Measurements from ENCODE around the gene EFTUD2.

EFTUD2 gene

DNA sequence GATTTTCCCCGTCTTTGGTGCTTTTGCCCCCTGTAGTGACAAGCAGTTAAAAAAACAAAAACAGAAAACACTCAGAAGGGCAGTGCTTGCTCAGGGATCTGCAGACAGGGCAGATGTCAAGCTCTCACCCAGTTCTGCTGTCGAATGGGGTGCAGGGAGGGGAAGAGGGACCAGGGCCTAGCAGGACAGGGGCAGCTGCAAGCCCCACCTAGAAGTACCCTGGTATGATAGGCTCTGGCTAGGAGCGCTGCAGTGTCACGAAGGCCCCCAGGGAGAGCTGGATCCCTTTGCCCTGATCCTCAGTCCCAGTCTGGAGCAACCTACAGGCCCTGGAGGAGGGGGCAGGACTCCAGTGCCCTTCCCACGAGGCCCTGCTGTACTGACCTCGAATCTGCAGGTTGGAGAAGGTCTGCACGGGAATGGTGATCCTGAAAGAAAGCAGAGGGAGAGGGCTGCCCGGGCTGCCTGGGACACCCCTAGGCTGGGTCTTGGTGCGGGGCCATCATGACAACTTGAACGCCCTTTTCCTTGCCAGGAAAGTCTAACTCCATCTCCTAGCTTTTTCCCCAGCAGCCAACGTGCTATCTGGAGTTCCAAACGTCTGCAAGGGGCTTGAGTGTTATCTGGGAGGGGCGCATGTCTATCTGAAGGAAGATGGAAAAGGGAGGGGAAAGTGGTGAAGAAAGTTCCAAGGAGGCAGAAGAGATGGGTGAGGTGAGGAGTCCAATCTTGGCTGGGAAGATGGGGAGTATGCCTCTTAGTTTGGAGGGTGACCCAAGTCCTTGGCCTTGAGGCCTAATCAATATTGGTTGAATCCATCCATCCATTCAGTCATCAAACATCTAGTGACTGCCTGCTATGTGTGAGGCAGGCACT lies 11.2 kb upstream of the EFTUD2 start:
- DNase-seq (ENCODE audit: low spot score): no peak

DNA sequence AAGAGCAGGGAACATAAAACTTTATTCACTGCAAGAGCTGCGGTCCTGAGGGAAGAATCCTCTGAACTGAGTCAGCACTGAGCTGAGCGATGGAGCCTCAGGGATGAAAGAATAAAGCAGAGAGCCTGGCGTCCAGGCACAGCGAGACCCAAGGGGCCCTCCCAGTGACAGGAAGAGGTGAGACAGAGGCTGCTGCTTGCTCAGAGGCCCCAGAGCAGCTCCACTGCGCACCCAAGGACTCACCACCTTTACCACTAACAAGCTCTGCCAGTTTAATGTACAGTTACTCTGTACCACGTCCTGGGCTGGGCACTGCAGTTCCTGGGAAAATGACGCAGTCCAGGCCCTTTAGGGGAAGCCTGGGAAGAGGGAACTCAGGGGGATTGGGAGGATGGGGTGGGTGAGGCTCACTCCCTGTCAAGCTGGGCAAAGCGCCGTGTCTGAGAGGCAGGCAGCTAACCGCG lies 10.5 kb upstream of the EFTUD2 start:
- no peak for DNase-seq (ENCODE audit: low spot score)

DNA sequence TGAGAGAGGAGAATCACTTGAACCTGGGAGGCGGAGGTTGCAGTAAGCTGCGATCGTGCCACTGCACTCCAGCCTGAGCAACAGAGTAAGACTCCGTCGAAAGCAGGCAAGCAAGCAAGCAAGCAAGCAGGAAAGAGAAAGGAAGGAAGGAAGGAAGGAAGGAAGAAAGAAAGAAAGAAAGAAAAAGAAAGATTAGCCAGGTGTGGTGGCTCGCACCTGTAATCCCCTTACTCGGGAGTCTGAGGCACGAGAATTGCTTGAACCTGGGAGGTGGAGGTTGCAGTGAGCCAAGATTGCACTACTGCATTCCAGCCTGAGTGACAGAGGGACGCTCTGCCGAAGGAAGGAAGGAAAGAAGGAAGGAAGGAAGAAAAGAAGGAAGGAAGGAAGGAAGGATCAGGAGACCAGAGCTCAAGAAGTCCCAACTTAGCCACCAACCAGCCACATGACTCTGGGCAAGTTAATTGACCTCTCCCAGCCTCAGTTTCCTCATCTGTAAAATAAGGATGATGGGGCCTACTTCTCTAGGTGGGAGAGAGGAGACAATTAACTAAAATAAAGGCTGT lies 9.6 kb upstream of the EFTUD2 start:
- no peak for DNase-seq (ENCODE audit: low spot score)

- no peak for DNase-seq (ENCODE audit: low spot score)
These were observed 8.7 kb upstream of the EFTUD2 start for GRCh38 chr17:44907729-44908470.

GRCh38 chr17:44906763-44907728 lies 7.8 kb upstream of the EFTUD2 start:
- DNase-seq (ENCODE audit: low spot score): no peak

- DNase-seq (ENCODE audit: low spot score): no peak
These were observed 6.9 kb upstream of the EFTUD2 start for GRCh38 chr17:44906010-44906646.

DNA sequence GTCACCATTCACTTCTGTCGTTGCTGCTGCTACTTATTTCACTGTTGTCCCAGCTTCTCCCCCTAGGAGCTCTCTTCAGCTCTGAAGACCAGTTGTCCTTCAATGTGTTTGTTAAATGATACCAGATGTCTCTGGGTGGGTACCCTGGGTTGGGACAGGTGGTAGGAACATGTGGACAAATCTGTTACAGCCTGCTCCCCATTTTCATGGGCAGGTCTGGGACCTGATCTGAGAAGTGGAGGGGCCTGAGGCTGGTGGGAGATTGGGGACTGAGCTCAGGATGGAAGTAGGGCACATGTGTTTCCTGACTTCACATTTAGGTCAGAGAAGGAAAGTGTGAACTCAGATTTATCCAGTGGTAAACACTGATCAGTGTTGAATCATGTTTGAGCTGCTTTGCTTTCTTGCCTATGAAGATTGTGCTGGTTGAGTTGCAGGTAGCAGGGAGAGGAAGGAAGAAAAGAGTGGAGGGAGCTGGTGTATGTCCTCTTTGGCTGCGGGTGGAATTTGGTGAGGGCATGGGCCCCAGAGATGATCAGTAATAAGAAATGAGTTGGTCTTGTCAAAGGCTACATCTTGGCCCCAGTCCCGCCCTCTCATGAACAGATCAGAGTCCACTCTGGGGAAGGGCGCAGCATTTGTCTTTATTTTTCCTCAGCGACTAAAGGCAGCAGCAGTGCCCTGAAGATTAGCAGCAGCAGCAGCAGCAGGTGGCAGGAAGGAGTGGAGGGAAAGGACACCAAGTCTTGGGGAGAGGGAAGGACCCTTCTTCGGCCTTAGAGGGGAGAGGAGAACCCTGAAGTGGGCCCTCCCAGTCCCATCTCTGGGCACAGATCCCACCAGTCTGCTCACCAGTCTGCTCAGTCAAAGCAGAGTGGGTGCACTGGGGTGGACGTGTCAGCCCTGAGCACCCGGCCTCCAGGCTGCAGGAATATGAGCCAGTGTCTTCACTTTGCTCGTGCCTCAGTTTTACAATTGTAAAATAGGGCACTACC lies 6.1 kb upstream of the EFTUD2 start:
- DNase-seq (ENCODE audit: low spot score): no peak

GRCh38 chr17:44904001-44904984 lies 5.0 kb upstream of the EFTUD2 start:
- no peak for DNase-seq (ENCODE audit: low spot score)

DNA sequence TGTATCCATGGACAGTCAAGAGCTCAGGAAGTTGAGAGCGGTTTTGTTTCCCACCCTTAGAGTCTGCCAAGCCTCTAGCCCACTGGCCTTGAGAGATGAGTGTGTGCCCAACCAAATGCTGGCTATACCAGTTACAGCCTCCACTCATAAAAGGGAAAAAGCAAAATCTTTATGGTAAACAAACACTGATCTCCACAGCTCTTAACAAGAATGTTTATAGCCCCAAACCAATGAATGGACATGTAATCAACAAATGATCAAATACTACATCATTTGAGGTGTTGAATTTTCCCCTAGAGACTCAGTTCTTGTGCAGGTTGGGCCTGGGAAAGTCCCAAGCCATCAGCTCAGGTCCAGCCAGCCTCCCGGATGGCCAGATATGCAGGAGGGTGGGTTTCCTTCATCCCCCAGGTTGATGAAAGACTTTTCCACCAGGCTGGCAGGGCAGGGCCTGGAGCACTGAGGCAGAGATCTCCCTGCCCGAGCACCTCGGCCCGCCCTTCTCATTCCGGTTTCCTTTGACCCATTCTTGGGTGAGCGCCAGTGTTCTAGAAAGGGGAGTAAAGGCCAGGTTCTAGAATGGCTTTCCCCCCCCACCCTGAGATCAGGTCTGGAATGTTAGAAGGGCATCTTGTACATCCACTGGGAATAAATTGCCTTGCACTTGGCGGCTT lies 3.9 kb upstream of the EFTUD2 start:
- DNase-seq (ENCODE audit: low spot score): no peak

- no peak for DNase-seq (ENCODE audit: low spot score)
These were observed 3.0 kb upstream of the EFTUD2 start for GRCh38 chr17:44902135-44902760.

DNA sequence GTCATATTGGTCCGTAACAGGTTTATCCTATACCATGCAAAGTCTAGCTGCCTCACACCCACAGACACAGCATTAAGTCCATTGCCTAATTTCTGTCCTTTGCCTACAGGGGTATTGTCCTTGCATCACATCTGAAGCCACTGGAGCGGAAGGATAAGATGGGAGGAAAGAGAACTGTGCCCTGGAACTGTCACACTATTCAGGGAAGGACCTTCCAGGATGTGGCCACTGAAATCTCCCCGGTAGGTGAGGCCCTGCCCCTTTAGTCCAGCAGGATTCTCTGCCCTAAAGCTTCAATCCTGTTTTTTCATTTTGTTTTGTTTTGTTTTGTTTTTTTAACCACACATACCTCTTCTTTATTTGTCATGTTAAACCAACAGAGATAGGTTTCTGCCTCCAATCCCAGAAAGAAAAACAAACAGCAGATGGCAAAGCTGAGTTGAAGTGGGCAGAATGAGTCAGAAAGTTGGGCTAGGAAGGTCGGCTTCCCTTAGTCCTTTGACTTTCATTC lies 2.2 kb upstream of the EFTUD2 start:
- DNase-seq (ENCODE audit: low spot score): no peak

- DNase-seq (ENCODE audit: low spot score): no peak
These were observed 1.6 kb upstream of the EFTUD2 start for GRCh38 chr17:44900894-44901293.

GRCh38 chr17:44898768-44899073 lies 524 bp downstream of the EFTUD2 start:
- DNase-seq (ENCODE audit: low spot score): no peak

- DNase-seq (ENCODE audit: low spot score): no peak
These were observed 4.6 kb downstream of the EFTUD2 start for GRCh38 chr17:44894642-44895041.

DNA sequence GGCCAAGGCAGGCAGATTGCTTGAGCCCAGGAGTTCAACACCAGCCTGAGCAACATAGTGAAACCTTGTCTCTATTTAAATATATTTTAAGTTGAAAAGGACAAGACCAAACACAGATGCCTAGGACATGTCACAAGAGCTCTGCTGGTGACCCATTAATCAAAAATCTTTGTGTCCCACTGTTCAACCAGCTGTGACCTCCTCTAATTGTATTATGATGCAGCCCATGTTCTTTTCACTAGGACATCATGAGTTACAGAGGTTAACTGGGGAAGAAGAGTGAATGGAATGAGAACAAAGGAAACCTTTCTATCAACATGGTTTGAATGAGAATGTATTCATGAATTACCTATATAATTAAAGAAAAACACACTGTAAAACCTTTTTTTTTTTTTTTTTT lies 7.0 kb downstream of the EFTUD2 start:
- DNase-seq (ENCODE audit: low spot score): no peak

- DNase-seq (ENCODE audit: low spot score): no peak
These were observed 10.2 kb downstream of the EFTUD2 start for GRCh38 chr17:44889003-44889402.
